Measurements from ENCODE around the gene TTL. TPM values are rescaled to one million over a fixed set of nuclear protein-coding genes. Genes with fewer than 3 reads are reported as not detected.

The TTL gene
- total RNA-seq, 5 donors from 2014 or later (not counting 1 experiment from before 2014, with no cell fraction given) = 11.9 to 23.3 (median 20.2) TPM

DNA sequence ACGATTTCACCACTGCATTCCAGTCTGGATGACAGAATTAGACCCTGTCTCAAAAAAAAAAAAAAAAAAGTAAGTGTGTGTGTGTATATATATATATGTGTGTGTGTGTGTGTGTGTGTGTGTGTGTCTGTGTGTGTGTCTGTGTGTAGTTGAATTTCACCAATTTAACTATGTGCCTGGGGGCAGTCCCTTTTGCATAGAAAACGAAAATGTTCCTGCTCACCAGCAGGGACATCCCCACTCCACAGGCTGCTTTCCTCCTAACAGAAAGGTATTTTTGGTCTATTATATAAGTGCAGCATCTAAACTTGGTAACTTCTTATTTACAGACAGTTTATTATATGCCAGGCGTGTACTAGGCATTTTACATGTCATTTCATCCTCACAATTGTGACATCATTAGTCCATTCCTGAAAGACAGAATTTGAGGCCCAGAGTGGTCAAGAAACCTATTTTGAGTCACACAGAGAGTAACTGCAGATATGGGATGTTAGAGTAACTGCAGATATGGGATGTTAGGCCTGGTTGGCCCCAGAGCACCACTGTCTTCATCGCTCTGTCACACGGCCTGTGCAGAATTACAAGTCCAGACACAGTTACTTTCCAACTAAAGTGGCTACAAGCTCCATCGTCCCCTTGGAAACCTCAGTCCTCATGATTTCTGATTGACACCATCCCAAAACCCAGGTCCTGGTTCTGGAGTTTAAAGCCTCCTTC, 9.3 kb upstream of the TTL start:
- H3K4me3 Mint-ChIP-seq = no peak overlapping the region
- POLR2A ChIA-PET = interaction anchor here in 1 of 2 donors (0.7 kb wide), 1 partner anchor 477 kb away, joined by 4 read pairs; no protein-coding TSS in a partner anchor

DNA sequence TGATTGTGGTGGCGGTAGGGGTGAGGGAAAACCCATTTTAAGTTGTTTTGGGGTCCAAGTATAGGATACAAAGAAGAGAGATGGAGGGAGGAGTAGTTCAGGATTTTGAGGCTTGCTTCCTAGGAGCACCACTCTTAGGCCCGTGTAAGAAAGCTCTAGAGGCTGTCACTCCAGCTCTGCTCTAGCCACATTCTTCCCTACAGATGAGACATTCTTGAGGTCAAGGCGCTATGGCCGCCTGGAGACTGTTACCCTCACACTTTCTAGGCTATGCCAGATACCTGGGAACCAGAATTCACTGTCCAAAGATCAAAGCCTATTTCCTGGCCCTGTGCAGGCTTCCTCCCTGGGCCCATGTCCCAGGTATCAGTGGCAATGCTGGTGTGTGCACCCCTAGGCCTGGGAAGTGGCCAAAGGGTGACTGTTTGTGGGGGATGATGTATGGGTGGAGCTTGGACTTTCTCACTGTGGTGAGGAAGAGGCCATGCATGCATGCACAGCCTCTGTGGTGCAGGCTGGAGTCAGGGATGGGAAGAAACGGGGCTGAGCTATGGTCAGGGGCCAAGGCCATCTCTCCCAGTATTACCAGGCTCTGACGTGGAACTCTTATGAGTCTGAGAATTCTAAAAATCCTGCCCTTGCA, 7.0 kb upstream of the TTL start:
- Mint-ChIP-seq H3K4me3 (no peak overlapping the region), H3K36me3 (no peaks in the 10 kb centered on the region), H3K27me3 (no peaks in the 10 kb centered on the region), H3K4me1 (no peaks in the 10 kb centered on the region), H3K27ac (no peak overlapping the region), H3K9me3 (no peaks in the 10 kb centered on the region)
- Histone ChIP-seq H3K9me3 (no peaks in the 10 kb centered on the region), H3K27me3 (replicated peaks in 1 of 2; ENCODE audit: control insufficient read depth in 2 of 2, extremely low read depth in 1 of 2, insufficient read depth in 2 of 2, low read length in 1 of 2) (no peaks in the 10 kb centered on the region), H3K4me3 (ENCODE audit: control insufficient read depth in 1 of 2, extremely low read depth in 1 of 2, low read length in 1 of 2) (no peak overlapping the region), H3K4me1 (ENCODE audit: control insufficient read depth in 1 of 2, extremely low read depth in 1 of 2, insufficient read depth in 2 of 2, low read length in 2 of 2) (no peaks in the 10 kb centered on the region), H3K27ac (ENCODE audit: low read length) (no peak overlapping the region), H3K36me3 (ENCODE audit: control insufficient read depth in 2 of 2, extremely low read depth in 1 of 2, insufficient read depth in 1 of 2, low read length in 1 of 2) (no peaks in the 10 kb centered on the region)
- POLR2A ChIA-PET = interaction anchor here in 1 of 2 donors (0.7 kb wide), 1 partner anchor 22 kb away, joined by 5 read pairs; no protein-coding TSS in a partner anchor
- DNase-seq = no peak
- WGBS (ENCODE audit: insufficient coverage) = 87% methylated on average over 5 of the region's 6 CpGs
- no peak for ATAC-seq (replicated peaks in 1 of 4)
- CTCF ChIA-PET = no interaction called here

More for the DNA sequence above, 9.3 kb upstream of the TTL start:
- Histone ChIP-seq H3K9me3 (no peaks in the 10 kb centered on the region), H3K27me3 (replicated peaks in 1 of 2; ENCODE audit: control insufficient read depth in 2 of 2, extremely low read depth in 1 of 2, insufficient read depth in 2 of 2, low read length in 1 of 2) (no peaks in the 10 kb centered on the region), H3K4me1 (ENCODE audit: control insufficient read depth in 1 of 2, extremely low read depth in 1 of 2, insufficient read depth in 2 of 2, low read length in 2 of 2) (no peaks in the 10 kb centered on the region), H3K27ac (ENCODE audit: low read length) (no peak overlapping the region), H3K4me3 (ENCODE audit: control insufficient read depth in 1 of 2, extremely low read depth in 1 of 2, low read length in 1 of 2) (no peak overlapping the region), H3K36me3 (ENCODE audit: control insufficient read depth in 2 of 2, extremely low read depth in 1 of 2, insufficient read depth in 1 of 2, low read length in 1 of 2) (no peaks in the 10 kb centered on the region)
- CTCF ChIA-PET = no interaction called here
- Mint-ChIP-seq H3K36me3 (no peaks in the 10 kb centered on the region), H3K9me3 (no peaks in the 10 kb centered on the region), H3K27ac (no peak overlapping the region), H3K4me1 (no peaks in the 10 kb centered on the region), H3K27me3 (peaks cover 0 to 2% of the 10 kb centered on the region in 2 donors)
- ATAC-seq (replicated peaks in 1 of 4) (no peak), DNase-seq (no peak)
- WGBS (ENCODE audit: insufficient coverage) = 97% methylated on average over 3 of the region's 6 CpGs

DNA sequence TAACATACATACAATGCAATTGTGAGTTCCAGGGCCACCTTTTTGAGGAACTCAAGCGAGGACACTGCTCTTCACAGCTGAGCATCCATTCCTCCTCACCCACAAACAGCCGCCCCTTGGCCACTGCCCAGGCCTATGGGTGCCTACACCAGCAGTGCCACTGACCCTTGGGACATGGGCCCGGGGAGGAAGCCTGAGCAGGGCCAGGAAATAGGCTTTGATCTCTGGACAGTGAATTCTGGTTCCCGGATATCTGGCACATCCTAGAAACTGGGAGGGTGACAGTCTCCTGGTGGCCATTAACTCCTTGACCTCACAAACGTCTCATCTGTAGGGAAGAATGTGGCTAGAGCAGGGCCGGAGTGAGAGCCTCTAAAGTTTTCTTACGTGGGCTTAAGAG, 5.5 kb upstream of the TTL start:
- Histone ChIP-seq H3K4me1 (ENCODE audit: control insufficient read depth in 1 of 2, extremely low read depth in 1 of 2, insufficient read depth in 2 of 2, low read length in 2 of 2) (peaks cover 3 to 10% of the 10 kb centered on the region in 2 experiments), H3K36me3 (ENCODE audit: control insufficient read depth in 2 of 2, extremely low read depth in 1 of 2, insufficient read depth in 1 of 2, low read length in 1 of 2) (no peaks in the 10 kb centered on the region), H3K27me3 (replicated peaks in 1 of 2; ENCODE audit: control insufficient read depth in 2 of 2, extremely low read depth in 1 of 2, insufficient read depth in 2 of 2, low read length in 1 of 2) (no peaks in the 10 kb centered on the region), H3K27ac (ENCODE audit: low read length) (no peak overlapping the region), H3K4me3 (ENCODE audit: control insufficient read depth in 1 of 2, extremely low read depth in 1 of 2, low read length in 1 of 2) (no peak overlapping the region), H3K9me3 (no peaks in the 10 kb centered on the region)
- CTCF ChIA-PET = no interaction called here
- Mint-ChIP-seq H3K9me3 (no peaks in the 10 kb centered on the region), H3K4me1 (peaks cover 8 to 12% (median 9%) of the 10 kb centered on the region in 3 donors), H3K27ac (no peak overlapping the region), H3K36me3 (no peaks in the 10 kb centered on the region), H3K27me3 (no peaks in the 10 kb centered on the region), H3K4me3 (no peak overlapping the region)
- WGBS (ENCODE audit: insufficient coverage) = 93% methylated on average over 3 of the region's 7 CpGs
- DNase-seq (no peak), ATAC-seq (replicated peaks in 1 of 4) (no peak)
- POLR2A ChIA-PET = no interaction called here

DNA sequence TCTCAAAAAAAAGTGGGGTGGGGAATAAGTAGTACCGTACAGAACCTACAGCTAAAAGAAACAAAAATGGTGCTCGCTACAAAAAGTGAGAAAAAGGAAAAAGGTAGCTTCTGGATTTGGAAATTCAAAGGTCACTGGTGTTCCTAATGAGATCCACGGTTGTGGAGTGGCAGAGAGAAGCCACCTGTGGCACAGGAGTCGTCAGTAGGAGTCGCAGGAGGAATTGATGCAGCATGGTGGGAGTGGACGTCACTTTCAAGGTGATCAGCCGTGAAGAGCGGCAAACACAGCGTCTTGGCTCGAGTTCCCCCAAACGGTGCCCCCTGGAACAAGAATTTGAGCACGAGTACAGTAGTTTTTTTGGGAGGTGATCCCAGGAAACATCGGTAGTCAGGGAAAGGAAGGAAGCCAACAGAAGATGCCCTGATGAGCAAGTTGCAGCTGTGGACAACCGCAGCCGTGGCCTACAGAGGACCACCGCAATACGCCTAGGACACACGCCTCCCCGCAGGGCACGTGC, 1.4 kb upstream of the TTL start:
- H3K4me3 Mint-ChIP-seq = peak overlapping the region; percentile 94 to 97 (median 97)
- H3K9me3 ChIP-seq = no peaks in the 10 kb centered on the region
- no peaks in the 10 kb centered on the region for H3K27me3 Mint-ChIP-seq
- H3K36me3 ChIP-seq (ENCODE audit: control insufficient read depth in 2 of 2, extremely low read depth in 1 of 2, insufficient read depth in 1 of 2, low read length in 1 of 2) = peaks cover 0 to under 1% of the 10 kb centered on the region in 2 donors
- CTCF ChIA-PET = interaction anchor here (0.6 to 2.6 kb wide), 9 partner anchors 8 to 274 kb away, joined by 3 to 18 read pairs (median 4); no protein-coding TSS in a partner anchor
- POLR2A ChIA-PET = interaction anchor here in 1 of 2 donors (0.6 kb wide), 2 partner anchors 23 to 42 kb away, joined by 3 read pairs; no protein-coding TSS in a partner anchor
- peak in 1 of 4 experiments; percentile 19 for ATAC-seq (replicated peaks in 1 of 4)
- 7% methylated on average over 20 of the region's 20 CpGs for WGBS (ENCODE audit: insufficient coverage)
- H3K4me1 ChIP-seq (ENCODE audit: control insufficient read depth in 1 of 2, extremely low read depth in 1 of 2, insufficient read depth in 2 of 2, low read length in 2 of 2) = peaks cover 10 to 19% of the 10 kb centered on the region in 2 experiments
- peak in 12 of 35 experiments; percentile 2 to 60 (median 11) for DNase-seq
- H3K4me3 ChIP-seq (ENCODE audit: control insufficient read depth in 1 of 2, extremely low read depth in 1 of 2, low read length in 1 of 2) = peak overlapping the region; percentile 57 to 68
- no peak overlapping the region for H3K27ac ChIP-seq (ENCODE audit: low read length)
- H3K36me3 Mint-ChIP-seq = no peaks in the 10 kb centered on the region
- no peaks in the 10 kb centered on the region for H3K27me3 ChIP-seq (replicated peaks in 1 of 2; ENCODE audit: control insufficient read depth in 2 of 2, extremely low read depth in 1 of 2, insufficient read depth in 2 of 2, low read length in 1 of 2)
- peaks cover 24 to 28% (median 24%) of the 10 kb centered on the region in 3 donors for H3K4me1 Mint-ChIP-seq
- H3K9me3 Mint-ChIP-seq = no peaks in the 10 kb centered on the region
- peak overlapping the region; percentile 89 to 94 for H3K27ac Mint-ChIP-seq

DNA sequence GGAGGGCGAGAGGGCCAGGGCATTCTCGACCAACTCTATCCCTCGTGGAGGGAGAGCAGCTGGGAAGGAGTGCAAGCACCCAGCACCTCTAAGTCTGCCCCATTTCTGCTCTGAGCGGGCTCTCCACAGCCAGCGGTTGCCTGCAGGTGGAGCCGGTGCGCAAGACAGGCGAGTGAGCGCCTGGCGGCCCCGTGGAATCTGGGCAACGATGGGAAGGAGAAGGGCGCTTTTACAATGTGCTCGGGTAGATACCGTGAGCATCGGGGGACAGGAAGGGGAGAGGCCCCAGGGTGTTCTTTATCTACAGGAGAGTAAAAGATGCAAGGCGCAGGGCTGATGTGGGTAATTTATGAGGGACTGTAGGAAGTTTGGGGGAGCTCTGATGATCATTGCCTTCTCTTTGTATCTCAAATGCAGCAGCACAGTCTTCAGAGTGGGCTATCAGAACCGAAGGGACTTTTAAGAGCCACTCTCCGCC, 867 bp upstream of the TTL start:
- 0% methylated on average over 18 of the region's 19 CpGs for WGBS (ENCODE audit: insufficient coverage)
- CTCF ChIA-PET = interaction anchor here in 1 of 2 donors (0.6 to 2.6 kb wide), 6 partner anchors 21 to 274 kb away, joined by 3 to 18 read pairs (median 4); no protein-coding TSS in a partner anchor

More for the DNA sequence above, 867 bp upstream of the TTL start:
- Histone ChIP-seq H3K9me3 (no peaks in the 10 kb centered on the region), H3K27me3 (replicated peaks in 1 of 2; ENCODE audit: control insufficient read depth in 2 of 2, extremely low read depth in 1 of 2, insufficient read depth in 2 of 2, low read length in 1 of 2) (no peaks in the 10 kb centered on the region), H3K27ac (ENCODE audit: low read length) (peak overlapping the region; percentile 63), H3K4me1 (ENCODE audit: control insufficient read depth in 1 of 2, extremely low read depth in 1 of 2, insufficient read depth in 2 of 2, low read length in 2 of 2) (peaks cover 10 to 19% of the 10 kb centered on the region in 2 experiments), H3K36me3 (ENCODE audit: control insufficient read depth in 2 of 2, extremely low read depth in 1 of 2, insufficient read depth in 1 of 2, low read length in 1 of 2) (peaks cover 0 to 6% of the 10 kb centered on the region in 2 donors), H3K4me3 (ENCODE audit: control insufficient read depth in 1 of 2, extremely low read depth in 1 of 2, low read length in 1 of 2) (peak overlapping the region; percentile 57 to 68)
- Mint-ChIP-seq H3K9me3 (no peaks in the 10 kb centered on the region), H3K27me3 (no peaks in the 10 kb centered on the region), H3K4me3 (peak overlapping the region; percentile 94 to 97 (median 97)), H3K27ac (peak overlapping the region; percentile 89 to 94), H3K4me1 (peaks cover 24 to 28% (median 24%) of the 10 kb centered on the region in 3 donors), H3K36me3 (no peaks in the 10 kb centered on the region)
- ATAC-seq (replicated peaks in 1 of 4) (peak; percentile 77 to 79 (median 78)), DNase-seq (peak; percentile 71 to 89 (median 79))
- POLR2A ChIA-PET = no interaction called here
